Caco-2 (cell line): ENCODE results near the gene SLC12A7. TPM values are rescaled to one million over a fixed set of nuclear protein-coding genes. Genes with fewer than 3 reads are reported as not detected.

Experiments
- BruUV-seq: library from RNA; stranded (reverse); fragments of 400-500 nt; replicated peaks from 2 replicates; lab custom pipeline; 2021; lab: Mats Ljungman, UMichigan
- CTCF ChIA-PET: fragments of 300-600 bp; sonication (Branson Sonifier 250); formaldehyde crosslinking; loops from one replicate; lab custom pipeline; 2022; ENCODE audit warnings: antibody characterized with exemption; lab: Charles Lee
- POLR2A ChIA-PET: fragments of 300-600 bp; sonication (Branson Sonifier 250); formaldehyde crosslinking; loops from one replicate; lab custom pipeline; 2022; ENCODE audit warnings: antibody characterized with exemption; lab: Charles Lee
- DNase-seq, 2 experiments: peaks; one replicate each; pipeline versions ENCODE4 v3.0.0 to v3.0.0-alpha.2; 2020 to 2022
- H3K27me3 ChIP-seq: replicated peaks from 2 replicates; pipeline ENCODE4 v1.6.0; 2011; ENCODE audit warnings: low read length; ENCODE audit not compliant: control insufficient read depth, insufficient read depth
- H3K36me3 ChIP-seq: 2 replicates; pipeline ENCODE4 v1.5.1; 2011; ENCODE audit warnings: low read length; ENCODE audit not compliant: control insufficient read depth, insufficient read depth
- H3K4me1 ChIP-seq: fragments of 250-450 bp; sonication (Bioruptor Pico); 2 replicates; pipeline ENCODE4 v1.5.1; 2020; ENCODE audit warnings: mild to moderate bottlenecking
- H3K4me3 ChIP-seq: 2 replicates; pipeline ENCODE4 v1.5.1; 2011; ENCODE audit warnings: low read depth, mild to moderate bottlenecking, control low read depth, low read length
- H3K9me3 ChIP-seq: fragments of 250-450 bp; sonication (Bioruptor Pico); 2 replicates; pipeline ENCODE4 v1.5.1; 2020; ENCODE audit warnings: mild to moderate bottlenecking, moderate library complexity
- H3K27ac Mint-ChIP-seq: one replicate; pipeline ENCODE4 v1.8.0; 2022; ENCODE audit warnings: mixed read lengths; ENCODE audit not compliant: unreplicated experiment
- H3K27me3 Mint-ChIP-seq: one replicate; pipeline ENCODE4 v1.8.0; 2022; ENCODE audit warnings: mixed read lengths; ENCODE audit not compliant: insufficient read depth, unreplicated experiment
- H3K36me3 Mint-ChIP-seq: one replicate; pipeline ENCODE4 v1.8.0; 2022; ENCODE audit warnings: mild to moderate bottlenecking, mixed read lengths; ENCODE audit not compliant: insufficient read depth, unreplicated experiment
- H3K4me1 Mint-ChIP-seq: one replicate; pipeline ENCODE4 v1.8.0; 2022; ENCODE audit warnings: low read depth, mixed read lengths; ENCODE audit not compliant: unreplicated experiment
- H3K4me3 Mint-ChIP-seq: one replicate; pipeline ENCODE4 v1.8.0; 2022; ENCODE audit warnings: mild to moderate bottlenecking, moderate library complexity, mixed read lengths; ENCODE audit not compliant: unreplicated experiment
- H3K9me3 Mint-ChIP-seq: one replicate; pipeline ENCODE4 v1.8.0; 2022; ENCODE audit warnings: mixed read lengths; ENCODE audit not compliant: unreplicated experiment
- CTCF ChIP-seq, 2 experiments: fragments of 200-600 bp in 1 of 2; IDR thresholded peaks; 1 replicate in 1 of 2; 2 replicates in 1 of 2; pipeline versions ENCODE4 v1.5.1 to v1.8.0; 2011 to 2022; ENCODE audit warnings: antibody characterized with exemption in 1 of 2, control low read depth in 1 of 2, inconsistent platforms in 1 of 2, low read depth in 1 of 2, low read length in 1 of 2, mild to moderate bottlenecking in 1 of 2, moderate library complexity in 1 of 2; ENCODE audit not compliant: insufficient read depth in 1 of 2, severe bottlenecking in 1 of 2, unreplicated experiment in 1 of 2
- intact Hi-C: fragments of 100-400 bp; cut with micrococcal nuclease; formaldehyde crosslinking; loops from one replicate; pipeline ENCODE4 v1.10.0; 2022; ENCODE audit not compliant: unreplicated experiment
- total RNA-seq: library from RNA; stranded (reverse); gene quantifications from 2 replicates; pipeline ENCODE4 v1.2.3, GENCODE V29; 2022

Gene SLC12A7
- total RNA-seq, 1 experiment from 2014 or later, result 41.7 TPM

- intact Hi-C loops, result no loop called here
- no peak for DNase-seq
- no peaks in the 10 kb centered on the region for H3K9me3 ChIP-seq
- no peaks in the 10 kb centered on the region; the same call in 1 of the 2 replicates for H3K36me3 ChIP-seq
- H3K36me3 Mint-ChIP-seq, result no peaks in the 10 kb centered on the region
- H3K4me1 ChIP-seq, result no peaks in the 10 kb centered on the region
- no peak overlapping the region for H3K4me3 ChIP-seq
- CTCF ChIA-PET, result no interaction called here
- no peaks in the 10 kb centered on the region for H3K27me3 Mint-ChIP-seq
- no peak overlapping the region for H3K4me3 Mint-ChIP-seq
- POLR2A ChIA-PET, result no interaction called here
- no peaks in the 10 kb centered on the region for H3K9me3 Mint-ChIP-seq
- H3K27me3 ChIP-seq, result no peaks in the 10 kb centered on the region
- H3K27ac Mint-ChIP-seq, result no peak overlapping the region
- no peak for TF ChIP-seq CTCF (IDR thresholded peaks at IDR 0.05; ENCODE audit: insufficient read depth in 1 of 2, low read depth in 1 of 2, low read length in 1 of 2, severe bottlenecking in 1 of 2, unreplicated experiment in 1 of 2)
- no peaks in the 10 kb centered on the region for H3K4me1 Mint-ChIP-seq
- no TSS peak for BruUV-seq
These were observed 32.4 kb downstream of the SLC12A7 start for GRCh38 chr5:1079486-1079885.

- ChIA-PET CTCF (no interaction called here), POLR2A (no interaction called here)
- Histone ChIP-seq H3K27me3 (no peaks in the 10 kb centered on the region), H3K4me3 (no peak overlapping the region), H3K9me3 (no peaks in the 10 kb centered on the region), H3K4me1 (no peaks in the 10 kb centered on the region), H3K36me3 (no peaks in the 10 kb centered on the region; the same call in 1 of the 2 replicates)
- intact Hi-C loops, result no loop called here
- Mint-ChIP-seq H3K4me3 (no peak overlapping the region), H3K4me1 (no peaks in the 10 kb centered on the region), H3K9me3 (no peaks in the 10 kb centered on the region), H3K27me3 (no peaks in the 10 kb centered on the region), H3K27ac (no peak overlapping the region), H3K36me3 (peaks cover 1% of the 10 kb centered on the region)
- BruUV-seq, result no TSS peak
- no peak for DNase-seq
- no peak for TF ChIP-seq CTCF (IDR thresholded peaks at IDR 0.05; ENCODE audit: insufficient read depth in 1 of 2, low read depth in 1 of 2, low read length in 1 of 2, severe bottlenecking in 1 of 2, unreplicated experiment in 1 of 2)
These were observed 33.0 kb downstream of the SLC12A7 start for GRCh38 chr5:1078851-1079250.

- no peaks in the 10 kb centered on the region for H3K27me3 ChIP-seq
- Mint-ChIP-seq H3K36me3 (peaks cover 6% of the 10 kb centered on the region), H3K4me1 (no peaks in the 10 kb centered on the region), H3K9me3 (no peaks in the 10 kb centered on the region), H3K4me3 (no peak overlapping the region), H3K27me3 (no peaks in the 10 kb centered on the region), H3K27ac (no peak overlapping the region)
- POLR2A ChIA-PET, result no interaction called here
- TF ChIP-seq CTCF (IDR thresholded peaks at IDR 0.05; ENCODE audit: insufficient read depth in 1 of 2, low read depth in 1 of 2, low read length in 1 of 2, severe bottlenecking in 1 of 2, unreplicated experiment in 1 of 2), result no peak
- BruUV-seq, result no TSS peak
- H3K4me1 ChIP-seq, result no peaks in the 10 kb centered on the region
- H3K9me3 ChIP-seq, result no peaks in the 10 kb centered on the region
- intact Hi-C loops, result no loop called here
- H3K36me3 ChIP-seq, result no peaks in the 10 kb centered on the region; the same call in 1 of the 2 replicates
- CTCF ChIA-PET, result interaction anchor here (0.6 kb wide), 1 partner anchor 27 kb away, joined by 3 read pairs; no protein-coding TSS in a partner anchor
- DNase-seq, result no peak
- H3K4me3 ChIP-seq, result no peak overlapping the region
These were observed 33.7 kb downstream of the SLC12A7 start for GRCh38 chr5:1078206-1078605.
